Measurements from ENCODE around the gene STYXL1. TPM values are rescaled to one million over a fixed set of nuclear protein-coding genes. Genes with fewer than 3 reads are reported as not detected.

STYXL1 gene
- total RNA-seq, 2 donors from 2014 or later = 20.8 to 24.7 TPM

- TF ChIP-seq POLR2A (IDR thresholded peaks at IDR 0.05) = no peak
- TF ChIP-seq, protein P1, sequence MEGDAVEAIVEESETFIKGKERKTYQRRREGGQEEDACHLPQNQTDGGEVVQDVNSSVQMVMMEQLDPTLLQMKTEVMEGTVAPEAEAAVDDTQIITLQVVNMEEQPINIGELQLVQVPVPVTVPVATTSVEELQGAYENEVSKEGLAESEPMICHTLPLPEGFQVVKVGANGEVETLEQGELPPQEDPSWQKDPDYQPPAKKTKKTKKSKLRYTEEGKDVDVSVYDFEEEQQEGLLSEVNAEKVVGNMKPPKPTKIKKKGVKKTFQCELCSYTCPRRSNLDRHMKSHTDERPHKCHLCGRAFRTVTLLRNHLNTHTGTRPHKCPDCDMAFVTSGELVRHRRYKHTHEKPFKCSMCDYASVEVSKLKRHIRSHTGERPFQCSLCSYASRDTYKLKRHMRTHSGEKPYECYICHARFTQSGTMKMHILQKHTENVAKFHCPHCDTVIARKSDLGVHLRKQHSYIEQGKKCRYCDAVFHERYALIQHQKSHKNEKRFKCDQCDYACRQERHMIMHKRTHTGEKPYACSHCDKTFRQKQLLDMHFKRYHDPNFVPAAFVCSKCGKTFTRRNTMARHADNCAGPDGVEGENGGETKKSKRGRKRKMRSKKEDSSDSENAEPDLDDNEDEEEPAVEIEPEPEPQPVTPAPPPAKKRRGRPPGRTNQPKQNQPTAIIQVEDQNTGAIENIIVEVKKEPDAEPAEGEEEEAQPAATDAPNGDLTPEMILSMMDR (IDR thresholded peaks at IDR 0.05) = no peak
- no peak for DNase-seq
- Histone ChIP-seq H3K27me3 (no peaks in the 10 kb centered on the region), H3K36me3 (replicated peaks in 1 of 2; ENCODE audit: insufficient read depth in 1 of 2, low read depth in 2 of 2) (peaks cover 0 to 5% of the 10 kb centered on the region in 2 donors), H3K4me3 (no peak overlapping the region), H3K9me3 (no peaks in the 10 kb centered on the region), H3K4me1 (no peaks in the 10 kb centered on the region), H3K27ac (no peak overlapping the region)
- no peak for ATAC-seq
- intact Hi-C loops (cut with DNase I) = no loop called here
- 91 to 94% methylated on average over 5 to 10 of the region's 10 CpGs for WGBS, 2 donors
These were observed 44.4 kb downstream of the STYXL1 start for GRCh38 chr7:76003351-76003750.

DNA sequence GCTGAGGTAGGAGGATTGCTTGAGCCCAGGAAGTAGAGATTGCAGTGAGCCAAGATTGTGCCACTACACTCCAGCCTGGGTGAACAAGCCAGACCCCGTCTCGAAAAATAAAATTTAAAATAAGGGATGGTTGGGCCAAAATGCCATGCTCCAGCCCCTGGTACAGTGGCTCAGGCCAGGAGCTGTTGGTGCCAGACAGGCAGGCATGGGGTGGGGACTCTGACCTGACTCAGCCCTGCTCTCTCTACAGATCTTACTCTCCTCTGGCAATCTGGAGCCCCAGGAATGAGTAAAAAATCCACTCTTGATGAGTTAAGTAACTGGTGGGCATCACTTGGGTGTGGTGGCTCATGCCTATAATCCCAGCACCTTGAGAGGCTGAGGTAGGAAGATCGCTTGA is 45.0 kb downstream of the STYXL1 start:
- Histone ChIP-seq H3K4me1 (no peaks in the 10 kb centered on the region), H3K27ac (no peak overlapping the region), H3K4me3 (no peak overlapping the region), H3K36me3 (replicated peaks in 1 of 2; ENCODE audit: insufficient read depth in 1 of 2, low read depth in 2 of 2) (peaks cover 0 to 5% of the 10 kb centered on the region in 2 donors), H3K9me3 (no peaks in the 10 kb centered on the region), H3K27me3 (no peaks in the 10 kb centered on the region)
- intact Hi-C loops (cut with DNase I) = no loop called here
- ATAC-seq (no peak), DNase-seq (no peak)
- WGBS, 2 donors = 92 to 100% methylated on average over 3 of the region's 3 CpGs
- TF ChIP-seq, protein P1 (IDR thresholded peaks at IDR 0.05) = no peak

DNA sequence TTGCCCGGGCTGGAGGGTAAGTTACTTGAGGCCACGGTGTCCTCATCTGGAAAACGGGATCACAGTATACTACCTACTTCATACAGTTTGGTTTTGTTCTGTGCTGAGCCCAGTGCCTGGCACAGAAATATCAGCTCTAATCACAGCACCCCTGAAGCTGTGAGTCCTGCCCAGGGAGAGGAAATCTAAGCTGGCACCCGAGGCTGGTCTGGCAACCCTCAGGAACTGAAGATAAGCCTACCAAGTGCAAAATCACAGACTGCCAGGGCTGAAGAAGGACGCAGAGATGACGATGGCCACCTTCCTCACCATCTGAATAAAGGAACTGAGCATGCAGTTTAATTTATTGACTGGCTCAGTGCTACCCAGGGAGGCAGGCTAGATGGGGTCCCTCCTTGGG is 45.7 kb downstream of the STYXL1 start:
- Histone ChIP-seq H3K9me3 (no peaks in the 10 kb centered on the region), H3K27me3 (no peaks in the 10 kb centered on the region), H3K4me3 (no peak overlapping the region), H3K36me3 (replicated peaks in 1 of 2; ENCODE audit: insufficient read depth in 1 of 2, low read depth in 2 of 2) (peaks cover 0 to 5% of the 10 kb centered on the region in 2 donors), H3K27ac (no peak overlapping the region), H3K4me1 (no peaks in the 10 kb centered on the region)
- DNase-seq = no peak
- no peak for ATAC-seq
- 63 to 80% methylated on average over 5 to 6 of the region's 6 CpGs for WGBS, 2 donors
- intact Hi-C loops (cut with DNase I) = no loop called here
- no peak for TF ChIP-seq POLR2A (IDR thresholded peaks at IDR 0.05)
- TF ChIP-seq, protein P1 (IDR thresholded peaks at IDR 0.05) = no peak

GRCh38 chr7:76000566-76000965 is 47.2 kb downstream of the STYXL1 start:
- Histone ChIP-seq H3K9me3 (no peaks in the 10 kb centered on the region), H3K4me3 (no peak overlapping the region), H3K4me1 (peaks cover under 1% of the 10 kb centered on the region), H3K27me3 (no peaks in the 10 kb centered on the region), H3K36me3 (replicated peaks in 1 of 2; ENCODE audit: insufficient read depth in 1 of 2, low read depth in 2 of 2) (peaks cover 0 to 5% of the 10 kb centered on the region in 2 donors), H3K27ac (no peak overlapping the region)
- DNase-seq (no peak), ATAC-seq (no peak)
- TF ChIP-seq POLR2A (IDR thresholded peaks at IDR 0.05) = no peak
- TF ChIP-seq, protein P1 (IDR thresholded peaks at IDR 0.05) = no peak
- intact Hi-C loops (cut with DNase I) = no loop called here
- WGBS, 2 donors = 92 to 98% methylated on average over 7 to 8 of the region's 11 CpGs

GRCh38 chr7:75998038-75998437 is 49.8 kb downstream of the STYXL1 start:
- intact Hi-C loops (cut with DNase I) = no loop called here
- ATAC-seq (no peak), DNase-seq (no peak)
- Histone ChIP-seq H3K36me3 (replicated peaks in 1 of 2; ENCODE audit: insufficient read depth in 1 of 2, low read depth in 2 of 2) (no peaks in the 10 kb centered on the region), H3K27me3 (no peaks in the 10 kb centered on the region), H3K4me3 (no peak overlapping the region), H3K9me3 (no peaks in the 10 kb centered on the region), H3K4me1 (peaks cover 18% of the 10 kb centered on the region), H3K27ac (no peak overlapping the region)
- WGBS, 2 donors = 100% methylated on average over 1 of the region's 1 CpG
- TF ChIP-seq POLR2A (IDR thresholded peaks at IDR 0.05) = no peak
- TF ChIP-seq, protein P1 (IDR thresholded peaks at IDR 0.05) = no peak

Data from body of pancreas (tissue), 4 donors.